ENCODE data around the gene RTKN2. TPM values are rescaled to one million over a fixed set of nuclear protein-coding genes. Genes with fewer than 3 reads are reported as not detected.

Gene RTKN2
- total RNA-seq, 1 experiment from 2014 or later = 14.4 TPM

DNA sequence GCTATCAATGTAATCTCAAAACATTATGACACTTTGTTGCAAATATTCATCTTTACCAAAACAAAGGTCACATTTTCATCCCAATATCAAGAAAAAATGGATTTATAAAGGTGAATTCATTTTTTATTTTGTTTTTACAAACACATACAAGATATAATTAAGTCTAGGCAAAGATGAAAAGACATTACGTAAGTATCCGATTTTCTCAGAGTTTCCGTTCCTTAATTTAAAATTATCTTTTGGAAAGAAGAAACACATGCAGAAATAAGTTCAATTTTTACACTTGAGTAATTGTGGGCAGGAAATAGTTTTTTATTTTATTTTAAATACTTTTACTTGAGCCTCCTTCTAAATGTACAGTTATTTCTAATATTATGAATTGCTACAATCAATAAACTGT, 24.6 kb downstream of the RTKN2 start:
- no peaks in the 10 kb centered on the region for H3K9me3 Mint-ChIP-seq
- Histone ChIP-seq H2AK5ac (ENCODE audit: insufficient read length, low read length) (no peak overlapping the region), H2BK15ac (ENCODE audit: low read depth, low read length) (no peak overlapping the region), H3K14ac (ENCODE audit: insufficient read depth, low read length) (no peak overlapping the region), H3K4me2 (ENCODE audit: insufficient read depth, insufficient read length, low read length) (no peak overlapping the region), H3K23ac (ENCODE audit: insufficient read length, low read depth, low read length) (no peak overlapping the region), H3K27me3 (ENCODE audit: insufficient read depth, low read length) (no peaks in the 10 kb centered on the region), H3K79me1 (ENCODE audit: insufficient read depth, low read depth, low read length, poor library complexity, severe bottlenecking) (no peaks in the 10 kb centered on the region), H3K56ac (ENCODE audit: insufficient read length, low read depth, low read length) (no peak overlapping the region), H3K79me2 (ENCODE audit: insufficient read depth, low read length) (no peaks in the 10 kb centered on the region), H3K4ac (ENCODE audit: low read depth, low read length) (no peak overlapping the region), H2BK20ac (ENCODE audit: low read depth, low read length, poor library complexity, severe bottlenecking) (no peak overlapping the region), H2BK12ac (ENCODE audit: insufficient read length, low read depth, low read length) (no peak overlapping the region), H2BK5ac (ENCODE audit: insufficient read length, low read length) (no peak overlapping the region), H3T11ph (ENCODE audit: low read length) (no peak overlapping the region), H4K5ac (ENCODE audit: insufficient read length, low read depth, low read length) (no peak overlapping the region), H3K23me2 (ENCODE audit: insufficient read length, low read depth, low read length, poor library complexity, severe bottlenecking) (no peaks in the 10 kb centered on the region), H3K9me3 (ENCODE audit: control insufficient read depth, low read depth, low read length) (no peaks in the 10 kb centered on the region), H3K9ac (ENCODE audit: extremely low read depth, insufficient read length, low read length) (no peak overlapping the region), H2AFZ (ENCODE audit: low read length) (no peak overlapping the region), H2BK120ac (ENCODE audit: low read depth, low read length, poor library complexity, severe bottlenecking) (no peak overlapping the region), H4K8ac (replicated peaks; ENCODE audit: insufficient read length, low read depth, low read length) (no peak overlapping the region), H4K91ac (ENCODE audit: insufficient read length, low read depth, low read length) (no peak overlapping the region), H4K20me1 (ENCODE audit: control insufficient read depth, insufficient read depth, insufficient read length) (no peaks in the 10 kb centered on the region), H3K18ac (ENCODE audit: insufficient read length, low read depth, low read length) (no peak overlapping the region), H3K27ac (ENCODE audit: insufficient read length, low read depth, low read length) (no peak overlapping the region), H3K4me1 (ENCODE audit: insufficient read depth, low read length) (no peaks in the 10 kb centered on the region)
- peaks cover 0 to 2% of the 10 kb centered on the region in 2 experiments; a peak in 1 of 4 replicates for H3K4me1 Mint-ChIP-seq
- no CpG with 5 or more reads among the region's 3 CpGs for WGBS (ENCODE audit: extremely low coverage, insufficient read length, low lambda C conversion rate)
- peaks cover 0 to 5% (median 4%) of the 10 kb centered on the region in 3 experiments; a peak in 3 of 7 replicates for H3K36me3 Mint-ChIP-seq (ENCODE audit: insufficient read depth in 1 of 3, low read depth in 3 of 3)
- no peaks in the 10 kb centered on the region for H3K27me3 Mint-ChIP-seq (ENCODE audit: low read depth)
- TF ChIP-seq, protein P1, sequence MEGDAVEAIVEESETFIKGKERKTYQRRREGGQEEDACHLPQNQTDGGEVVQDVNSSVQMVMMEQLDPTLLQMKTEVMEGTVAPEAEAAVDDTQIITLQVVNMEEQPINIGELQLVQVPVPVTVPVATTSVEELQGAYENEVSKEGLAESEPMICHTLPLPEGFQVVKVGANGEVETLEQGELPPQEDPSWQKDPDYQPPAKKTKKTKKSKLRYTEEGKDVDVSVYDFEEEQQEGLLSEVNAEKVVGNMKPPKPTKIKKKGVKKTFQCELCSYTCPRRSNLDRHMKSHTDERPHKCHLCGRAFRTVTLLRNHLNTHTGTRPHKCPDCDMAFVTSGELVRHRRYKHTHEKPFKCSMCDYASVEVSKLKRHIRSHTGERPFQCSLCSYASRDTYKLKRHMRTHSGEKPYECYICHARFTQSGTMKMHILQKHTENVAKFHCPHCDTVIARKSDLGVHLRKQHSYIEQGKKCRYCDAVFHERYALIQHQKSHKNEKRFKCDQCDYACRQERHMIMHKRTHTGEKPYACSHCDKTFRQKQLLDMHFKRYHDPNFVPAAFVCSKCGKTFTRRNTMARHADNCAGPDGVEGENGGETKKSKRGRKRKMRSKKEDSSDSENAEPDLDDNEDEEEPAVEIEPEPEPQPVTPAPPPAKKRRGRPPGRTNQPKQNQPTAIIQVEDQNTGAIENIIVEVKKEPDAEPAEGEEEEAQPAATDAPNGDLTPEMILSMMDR (conservative IDR thresholded peaks at IDR 0.05) = no peak
- H3K4me3 Mint-ChIP-seq = no peak overlapping the region
- H3K27ac Mint-ChIP-seq = no peak overlapping the region
- no peak for DNase-seq

Measured in H9 (cell line).